Keratinocyte (primary cell): ENCODE measurements around the gene GPHB5. TPM values are rescaled to one million over a fixed set of nuclear protein-coding genes. Genes with fewer than 3 reads are reported as not detected.

ENCODE experiments used
- DNase-seq: peaks from one replicate; pipeline ENCODE4 v3.0.0-alpha.2; 2011; ENCODE audit warnings: low read depth, missing footprints, low spot score
- FAIRE-seq: peaks from 2 replicates; lab custom pipeline; 2011; peaks lifted over from hg19 to GRCh38; lab: Jason Lieb, UNC
- H2AFZ ChIP-seq: 2 replicates; pipeline ENCODE4 v1.6.0; 2012; ENCODE audit warnings: low read length, control low read depth, inconsistent platforms; ENCODE audit not compliant: control insufficient read depth
- H3K27ac ChIP-seq: 2 replicates; pipeline ENCODE4 v1.5.1; 2011; ENCODE audit warnings: low read length; ENCODE audit not compliant: control insufficient read depth, insufficient read depth
- H3K27me3 ChIP-seq: 3 replicates; pipeline ENCODE4 v1.6.0; 2011; ENCODE audit warnings: low read length; ENCODE audit not compliant: control insufficient read depth, insufficient read depth; ENCODE audit errors: extremely low read depth
- H3K36me3 ChIP-seq, 2 experiments: 2 replicates in 1 of 2; 3 replicates in 1 of 2; pipeline ENCODE4 v1.5.1; 2011; ENCODE audit warnings: low read length in 2 of 2, mild to moderate bottlenecking in 1 of 2; ENCODE audit not compliant: control insufficient read depth in 2 of 2, insufficient read depth in 2 of 2; ENCODE audit errors: extremely low read depth in 1 of 2
- H3K4me1 ChIP-seq: 3 replicates; pipeline ENCODE4 v1.5.1; 2011; ENCODE audit warnings: low read length; ENCODE audit not compliant: control insufficient read depth, insufficient read depth; ENCODE audit errors: extremely low read depth
- H3K4me2 ChIP-seq: 3 replicates; pipeline ENCODE4 v1.6.0; 2011; ENCODE audit warnings: low read depth, low read length; ENCODE audit not compliant: control insufficient read depth, insufficient read depth; ENCODE audit errors: extremely low read depth
- H3K4me3 ChIP-seq, 3 experiments: fragments of 200-600 bp in 1 of 3; sonication (generic) in 1 of 3; 2 replicates in 2 of 3; 3 replicates in 1 of 3; pipeline ENCODE4 v1.5.1; 2011 to 2016; ENCODE audit warnings: low read length in 3 of 3, mild to moderate bottlenecking in 3 of 3, control low read depth in 2 of 3, inconsistent platforms in 1 of 3, low read depth in 1 of 3, mixed read lengths in 1 of 3, mixed run types in 1 of 3, moderate library complexity in 1 of 3; ENCODE audit not compliant: control insufficient read depth in 2 of 3, insufficient read depth in 2 of 3; ENCODE audit errors: extremely low read depth in 1 of 3
- H3K79me2 ChIP-seq: 2 replicates; pipeline ENCODE4 v1.6.0; 2012; ENCODE audit warnings: low read length; ENCODE audit not compliant: control insufficient read depth, insufficient read depth
- H3K9ac ChIP-seq: 3 replicates; pipeline ENCODE4 v1.6.0; 2011; ENCODE audit warnings: low read length; ENCODE audit not compliant: control insufficient read depth, insufficient read depth; ENCODE audit errors: extremely low read depth
- H3K9me1 ChIP-seq: 3 replicates; pipeline ENCODE4 v1.6.0; 2011; ENCODE audit warnings: low read length; ENCODE audit not compliant: control insufficient read depth, insufficient read depth; ENCODE audit errors: extremely low read depth
- H3K9me3 ChIP-seq: 2 replicates; pipeline ENCODE4 v1.5.1; 2012; ENCODE audit warnings: low read depth, low read length; ENCODE audit not compliant: control insufficient read depth
- H4K20me1 ChIP-seq: 3 replicates; pipeline ENCODE4 v1.6.0; 2011; ENCODE audit warnings: low read length; ENCODE audit not compliant: control insufficient read depth, insufficient read depth; ENCODE audit errors: extremely low read depth
- CTCF ChIP-seq, 3 experiments: IDR thresholded peaks in 1 of 3; conservative IDR thresholded peaks in 1 of 3; optimal IDR thresholded peaks in 1 of 3; 2 replicates in 2 of 3; 3 replicates in 1 of 3; pipeline versions ENCODE3 to v1.5.1; 2011; ENCODE audit warnings: low read length in 3 of 3, mild to moderate bottlenecking in 3 of 3, moderate library complexity in 2 of 3, control low read depth in 1 of 3, inconsistent platforms in 1 of 3; ENCODE audit not compliant: insufficient read depth in 2 of 3; ENCODE audit errors: extremely low read depth in 1 of 3
- EZH2 ChIP-seq: IDR thresholded peaks from one replicate; pipeline ENCODE4 v1.6.1; 2012; ENCODE audit warnings: inconsistent platforms, mild to moderate bottlenecking, low read length, moderate library complexity
- dilution Hi-C: fragments of 300-500 bp; cut with MboI; formaldehyde crosslinking; loops from one replicate; pipeline ENCODE4 v1.7.0; 2020; ENCODE audit warnings: low sequenced_read_pairs; ENCODE audit not compliant: extremely low pct_ligation_motif_present
- polyA plus RNA-seq, 5 experiments: library from polyadenylated mRNA; depleted of rRNA in 3 of 5; stranded (reverse) in 3 of 5; stranded (forward) in 1 of 5; unstranded in 1 of 5; fragments of >200 nt; gene quantifications; 1 replicate in 1 of 5; 2 replicates in 3 of 5; 3 replicates in 1 of 5; pipeline versions ENCODE4 v1.2.1 to v1.2.3, GENCODE V29; 2011 to 2012; ENCODE audit warnings: missing spikeins in 2 of 5, low read depth in 1 of 5, low replicate concordance in 1 of 5

The GPHB5 gene
- polyA plus RNA-seq, 1 donor (not counting 4 experiments of a cell fraction or from before 2014, with no cell fraction given), result not detected

- FAIRE-seq (no peak), DNase-seq (no peak)
- Histone ChIP-seq H3K79me2 (no peaks in the 10 kb centered on the region), H3K9me3 (no peaks in the 10 kb centered on the region), H3K9ac (no peak overlapping the region), H2AFZ (no peak overlapping the region), H3K27me3 (peaks cover 3% of the 10 kb centered on the region), H3K9me1 (no peaks in the 10 kb centered on the region), H4K20me1 (no peaks in the 10 kb centered on the region), H3K36me3 (no peaks in the 10 kb centered on the region), H3K4me1 (no peaks in the 10 kb centered on the region), H3K4me2 (no peak overlapping the region), H3K27ac (no peak overlapping the region), H3K4me3 (no peak overlapping the region)
- dilution Hi-C loops, result no loop called here
- no peak for TF ChIP-seq EZH2
- TF ChIP-seq CTCF (optimal IDR thresholded peaks at IDR 0.05 in 1 of 3, IDR thresholded peaks at IDR 0.05 in 1 of 3, conservative IDR thresholded peaks at IDR 0.05 in 1 of 3; ENCODE audit: extremely low read depth in 1 of 3, insufficient read depth in 2 of 3, low read length in 3 of 3), result no peak
These were observed 19.2 kb downstream of the GPHB5 start for GRCh38 chr14:63299351-63300110.

- H3K27me3 ChIP-seq, result peaks cover 3% of the 10 kb centered on the region
- H3K4me1 ChIP-seq, result no peaks in the 10 kb centered on the region
- DNase-seq, result no peak
- H3K9ac ChIP-seq, result no peak overlapping the region
- no peaks in the 10 kb centered on the region for H3K9me1 ChIP-seq
- TF ChIP-seq CTCF (optimal IDR thresholded peaks at IDR 0.05 in 1 of 3, IDR thresholded peaks at IDR 0.05 in 1 of 3, conservative IDR thresholded peaks at IDR 0.05 in 1 of 3; ENCODE audit: extremely low read depth in 1 of 3, insufficient read depth in 2 of 3, low read length in 3 of 3), result no peak
- no peak for TF ChIP-seq EZH2
- no peaks in the 10 kb centered on the region for H3K36me3 ChIP-seq
- H3K79me2 ChIP-seq, result no peaks in the 10 kb centered on the region
- dilution Hi-C loops, result no loop called here
- H3K9me3 ChIP-seq, result no peaks in the 10 kb centered on the region
- no peak for FAIRE-seq
- no peak overlapping the region for H3K4me3 ChIP-seq
- no peaks in the 10 kb centered on the region for H4K20me1 ChIP-seq
- no peak overlapping the region for H2AFZ ChIP-seq
- no peak overlapping the region for H3K4me2 ChIP-seq
- H3K27ac ChIP-seq, result no peak overlapping the region
These were observed 21.2 kb downstream of the GPHB5 start for GRCh38 chr14:63297372-63298063.
